ENCODE measurements around the gene SCG2.

GRCh38 chr2:223585666-223586065 is 16.5 kb downstream of the SCG2 start:
- no peak for TF ChIP-seq EZH2 (IDR thresholded peaks at IDR 0.05; ENCODE audit: insufficient read depth, low read length)
- no peak for TF ChIP-seq CTCF (IDR thresholded peaks at IDR 0.05; ENCODE audit: insufficient read depth, low read depth, low read length)
